ENCODE results near the gene CNNM3.
"Not testable (repeated sequence)": the region's sequence is repeated elsewhere in the genome, so short reads cannot be mapped to it uniquely, and the experiment has no call there.

CNNM3 gene

DNA sequence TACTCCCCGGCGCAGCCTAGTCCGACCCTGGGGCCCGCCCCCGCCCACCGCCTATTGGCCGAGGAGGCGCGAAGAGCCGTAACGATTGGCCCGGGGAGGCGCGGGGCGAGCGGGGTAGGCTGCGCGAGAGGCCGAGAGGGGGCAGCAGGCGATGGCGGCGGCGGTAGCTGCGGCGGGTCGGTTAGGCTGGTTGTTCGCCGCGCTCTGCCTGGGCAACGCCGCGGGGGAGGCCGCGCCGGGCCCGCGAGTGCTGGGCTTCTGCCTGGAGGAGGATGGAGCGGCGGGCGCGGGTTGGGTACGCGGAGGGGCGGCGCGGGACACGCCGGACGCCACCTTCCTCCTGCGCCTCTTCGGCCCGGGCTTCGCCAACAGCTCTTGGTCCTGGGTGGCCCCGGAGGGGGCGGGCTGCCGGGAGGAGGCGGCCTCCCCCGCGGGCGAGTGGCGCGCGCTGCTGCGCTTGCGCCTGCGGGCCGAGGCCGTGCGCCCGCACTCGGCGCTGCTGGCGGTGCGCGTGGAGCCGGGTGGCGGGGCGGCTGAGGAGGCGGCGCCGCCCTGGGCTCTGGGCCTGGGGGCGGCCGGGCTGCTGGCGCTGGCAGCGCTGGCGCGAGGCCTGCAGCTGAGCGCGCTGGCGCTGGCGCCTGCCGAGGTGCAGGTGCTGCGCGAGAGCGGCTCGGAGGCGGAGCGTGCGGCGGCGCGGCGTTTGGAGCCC is at the start of gene CNNM3:
Gene CNNM3 (plus strand): TSS at position 142 of the 709 bp plus-strand sequence. CDS start 10 bp downstream, at position 152.
- peak; percentile 93 for DNase-seq

DNA sequence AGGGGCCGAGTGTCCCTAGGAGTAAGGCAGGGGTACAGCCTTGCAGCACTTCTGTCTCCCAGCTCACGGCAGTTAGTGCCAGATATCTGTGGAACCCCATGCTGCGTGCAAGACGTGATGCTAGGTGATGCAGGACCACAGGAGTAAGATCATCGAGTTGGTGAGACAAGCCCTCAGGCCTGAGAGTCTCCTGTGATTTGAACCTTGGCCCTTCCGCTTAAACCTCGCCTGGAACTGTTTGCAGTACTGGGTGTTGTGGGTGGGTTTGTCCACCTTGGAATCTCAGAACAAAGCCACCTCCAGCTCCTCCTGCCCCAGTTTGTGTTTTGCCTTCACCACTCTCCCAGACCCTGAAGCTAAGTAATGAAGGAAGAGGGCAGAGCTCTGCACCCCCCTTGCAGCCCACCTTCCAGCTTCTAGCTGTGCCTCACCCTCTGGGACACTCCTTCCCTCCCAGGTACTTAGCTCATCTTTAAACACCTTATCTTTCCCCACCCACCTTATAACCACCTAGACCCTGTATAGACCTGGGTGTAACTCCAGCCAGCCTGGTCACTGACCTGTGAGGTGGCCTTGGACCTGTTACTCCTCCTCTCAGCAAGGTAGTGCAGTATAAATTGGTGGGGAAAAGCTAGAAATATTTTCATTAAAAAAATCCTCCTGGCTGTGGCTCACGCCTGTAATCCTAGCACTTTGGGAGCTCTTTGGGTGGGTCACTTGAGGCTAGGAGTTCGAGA is 48.8 kb upstream of the CNNM3 start:
- no peak for DNase-seq

DNA sequence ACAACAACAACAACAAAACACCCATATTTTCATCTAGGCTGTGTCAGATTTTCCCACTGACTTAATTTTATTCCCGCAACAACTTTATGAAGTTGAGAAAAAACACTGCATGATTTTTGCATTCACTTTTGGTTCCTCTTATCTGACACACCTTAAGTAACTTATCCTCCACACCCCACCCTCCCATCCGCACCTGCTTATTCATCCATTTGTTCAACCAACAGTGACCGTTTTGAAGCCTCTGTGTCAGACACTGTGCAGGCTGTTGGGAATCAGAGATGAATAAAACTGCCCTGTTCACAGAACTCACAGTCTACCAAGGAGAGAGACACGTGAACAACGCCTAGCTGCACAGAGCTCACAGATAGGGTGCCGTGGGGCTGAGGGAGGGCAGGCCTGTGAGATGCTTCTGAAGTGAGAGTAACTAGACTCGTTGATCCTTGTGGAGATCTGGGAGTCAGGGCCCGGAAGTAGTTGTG is 47.9 kb upstream of the CNNM3 start:
- DNase-seq = no peak

DNA sequence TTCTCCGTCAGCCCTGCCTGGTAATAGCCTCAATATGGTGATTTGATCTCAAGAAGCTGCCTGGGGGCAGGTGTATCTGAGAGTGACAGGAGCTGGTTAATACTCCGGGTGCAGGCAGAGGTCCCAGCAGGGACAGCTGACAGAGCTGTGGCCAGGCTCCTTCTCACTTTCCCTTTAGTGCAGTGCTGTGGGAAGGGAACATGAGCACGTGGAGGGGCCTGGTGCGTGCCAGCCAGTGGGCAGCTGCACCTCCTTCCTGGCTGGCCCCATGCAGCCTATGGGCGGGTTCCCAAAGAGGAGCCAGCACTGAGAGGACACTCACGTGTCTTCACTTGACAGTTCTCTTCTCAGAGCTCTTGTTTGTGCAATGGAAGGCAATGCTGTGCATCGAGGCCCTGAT is 46.3 kb upstream of the CNNM3 start:
- no peak for DNase-seq

DNA sequence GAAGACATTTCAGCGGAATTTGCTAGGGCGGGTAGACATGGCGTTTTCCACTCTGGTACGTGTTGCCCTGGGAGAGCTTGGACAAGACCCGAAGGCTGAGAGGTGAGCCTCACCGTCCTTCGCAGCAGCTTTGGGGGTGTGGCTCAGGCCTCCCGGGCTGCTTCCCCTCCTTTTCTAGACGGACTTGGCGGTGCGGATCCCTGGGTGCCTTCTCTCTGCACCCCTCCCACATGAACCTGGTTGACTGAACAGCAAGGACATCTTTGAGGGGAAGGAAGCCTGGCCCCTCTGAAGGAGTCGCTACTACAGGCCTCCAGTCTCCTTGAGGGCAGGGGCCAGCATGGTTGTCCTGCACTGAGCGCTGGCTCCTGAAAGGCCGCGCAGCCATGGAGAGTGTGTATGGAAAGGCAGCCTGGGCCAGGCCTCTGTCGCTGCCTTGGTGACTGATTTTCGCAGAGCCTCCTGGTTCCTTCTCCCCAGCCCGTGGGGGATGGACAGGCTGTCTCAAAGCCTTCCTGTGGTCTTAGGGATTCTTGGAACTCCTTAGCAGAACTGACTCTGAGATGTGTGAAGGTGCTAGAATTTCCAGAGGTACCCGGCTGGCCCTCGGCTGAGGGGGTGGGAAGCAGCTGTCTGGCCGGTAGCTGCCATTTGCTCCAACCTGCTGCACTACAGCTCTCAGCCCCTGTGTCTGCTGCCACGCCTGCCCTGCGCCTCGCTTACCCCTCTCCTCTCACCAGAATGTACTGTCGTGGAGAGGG is 45.4 kb upstream of the CNNM3 start:
- no peak for DNase-seq

DNA sequence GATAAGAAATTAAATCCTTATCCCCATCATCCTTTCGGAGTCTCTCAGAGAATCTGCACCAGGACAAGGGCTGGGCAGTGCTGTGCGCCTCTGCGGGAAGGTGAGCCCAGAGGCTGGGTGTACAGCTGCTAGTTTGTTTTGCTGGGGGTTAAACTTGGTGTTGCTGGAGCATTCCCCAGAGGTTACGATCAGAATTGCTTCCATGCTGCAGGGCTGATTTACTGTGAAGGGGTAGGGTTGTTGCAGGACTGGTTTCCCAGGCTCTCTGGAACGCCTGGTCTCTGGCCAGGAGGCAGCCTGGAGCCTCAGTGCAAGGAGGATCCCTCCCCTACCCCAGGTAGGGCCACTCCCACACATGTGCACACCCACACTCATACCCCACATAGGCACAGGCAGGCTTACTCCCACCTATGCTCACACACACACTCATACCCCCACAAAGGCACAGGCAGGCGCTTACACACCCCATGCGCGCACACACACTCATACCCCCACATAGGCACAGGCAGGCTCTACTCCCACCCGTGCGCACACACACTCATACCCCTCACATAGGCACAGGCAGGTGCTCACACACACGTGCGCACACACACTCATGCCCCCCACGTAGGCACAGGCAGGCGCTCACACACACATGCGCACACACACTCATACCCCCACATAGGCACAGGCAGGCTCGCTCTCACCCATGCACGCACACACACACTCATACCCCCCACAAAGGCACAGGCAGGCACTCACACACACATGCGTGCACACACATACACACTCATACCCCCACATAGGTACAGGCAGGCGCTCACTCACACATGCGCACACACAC is 44.1 kb upstream of the CNNM3 start:
- no peak for DNase-seq

DNA sequence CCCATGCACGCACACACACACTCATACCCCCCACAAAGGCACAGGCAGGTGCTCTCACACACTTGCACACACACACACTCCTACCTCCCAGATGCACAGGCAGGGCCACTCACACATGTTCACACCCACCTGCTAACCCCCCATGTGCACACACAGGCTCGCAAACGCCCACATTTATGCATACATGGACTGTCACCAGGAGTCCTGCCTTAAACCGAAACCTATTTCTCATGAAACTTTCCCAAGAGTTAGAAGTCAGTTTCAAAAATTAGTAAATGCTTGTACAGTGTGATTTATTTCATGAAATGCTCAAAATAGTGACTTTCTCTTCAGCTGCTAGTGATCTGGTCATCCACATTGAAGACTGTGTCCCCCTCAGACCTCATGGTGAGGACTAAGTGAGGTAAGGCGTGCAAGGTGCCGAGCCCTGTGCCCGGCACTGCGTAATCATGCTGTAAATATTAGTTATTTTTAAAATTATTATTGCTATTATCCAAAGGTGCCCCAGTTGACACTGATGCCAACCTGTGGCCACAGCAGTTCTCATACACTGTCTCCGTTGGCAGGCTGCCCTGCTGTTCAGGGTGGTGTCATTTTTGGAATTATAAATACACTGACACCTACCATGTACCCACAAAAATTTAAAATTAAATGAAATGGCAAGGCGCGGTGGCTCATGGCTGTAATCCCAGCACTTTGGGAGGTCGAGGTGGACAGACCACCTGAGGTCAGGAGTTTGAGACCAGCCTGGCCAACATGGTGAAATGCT is 43.0 kb upstream of the CNNM3 start:
- no peak for DNase-seq

DNA sequence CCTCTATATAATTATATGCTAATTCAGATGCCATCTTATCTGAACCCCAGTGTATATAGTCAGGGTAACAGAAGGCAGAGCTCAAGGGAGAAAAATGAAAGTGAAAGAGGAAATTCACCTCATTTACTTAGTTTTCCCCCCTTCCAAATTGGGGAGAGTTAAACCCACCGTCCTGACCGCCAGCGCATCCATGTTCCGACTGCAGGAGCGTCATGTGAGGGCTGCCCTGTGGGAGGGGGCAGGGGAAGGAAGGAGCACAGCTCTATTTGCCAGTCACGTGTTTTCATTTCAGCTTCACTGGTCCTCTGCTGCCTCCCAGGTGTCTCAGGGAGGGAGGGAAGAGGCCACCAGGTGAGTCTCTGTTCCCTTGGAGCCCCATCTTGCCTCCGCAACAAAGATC is 42.1 kb upstream of the CNNM3 start:
- DNase-seq = peak; percentile 44

DNA sequence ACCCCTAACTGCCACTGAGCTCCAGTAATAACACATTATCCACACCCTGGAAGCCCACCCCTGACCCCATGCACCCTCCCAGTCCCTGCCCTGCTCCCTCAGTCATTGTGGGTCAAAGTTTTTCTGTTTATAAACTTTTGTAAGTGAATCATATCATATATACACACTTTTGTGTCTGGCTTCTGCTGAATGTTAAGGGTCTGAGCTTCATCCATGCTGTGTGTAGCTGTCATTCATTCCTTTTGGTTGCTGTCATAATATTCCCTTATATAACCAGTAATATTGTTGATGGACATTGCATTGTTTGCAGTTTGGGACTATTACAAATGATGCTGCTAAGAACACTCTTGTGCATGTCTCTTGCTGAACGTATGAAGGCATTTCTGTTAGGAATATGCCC is 40.9 kb upstream of the CNNM3 start:
- DNase-seq = no peak

DNA sequence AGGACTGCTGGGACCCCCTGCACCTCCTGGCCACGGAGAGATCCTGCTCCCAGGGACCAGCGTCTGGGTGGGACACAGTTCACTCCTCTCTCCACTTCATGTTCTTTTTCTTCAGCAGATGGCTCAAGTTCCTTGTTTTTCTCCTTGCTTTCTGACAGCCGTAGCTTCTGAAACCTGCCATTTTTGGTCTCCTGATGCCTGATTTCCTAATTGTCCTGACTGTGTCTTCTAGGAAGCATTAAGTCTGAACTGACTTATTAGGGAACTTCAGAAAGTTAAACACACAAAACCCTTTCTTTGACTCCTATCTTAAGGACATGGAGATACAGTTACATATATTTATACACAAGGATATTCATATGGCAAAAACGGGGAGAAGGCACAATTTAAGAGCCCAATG is 32.7 kb upstream of the CNNM3 start:
- no peak for DNase-seq

DNA sequence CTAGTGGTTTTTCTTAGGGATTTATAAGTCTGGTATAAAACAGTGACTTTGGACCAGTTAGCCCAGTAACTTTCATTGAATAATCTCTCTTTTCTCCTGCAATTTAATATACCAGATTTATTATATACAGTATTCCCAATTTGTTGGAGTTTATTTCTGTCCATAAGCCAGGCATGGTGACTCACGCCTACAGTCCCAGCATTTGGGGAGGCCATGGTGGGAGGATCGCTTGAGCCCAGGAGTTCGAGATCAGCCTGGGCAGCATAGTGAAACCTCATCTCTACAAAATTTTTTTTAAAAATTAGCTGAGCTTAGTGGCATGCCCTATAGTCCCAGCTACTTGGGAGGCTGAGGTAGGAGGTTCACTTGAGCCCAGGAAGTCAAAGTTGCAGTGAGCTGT is 28.7 kb upstream of the CNNM3 start:
- DNase-seq = no peak

DNA sequence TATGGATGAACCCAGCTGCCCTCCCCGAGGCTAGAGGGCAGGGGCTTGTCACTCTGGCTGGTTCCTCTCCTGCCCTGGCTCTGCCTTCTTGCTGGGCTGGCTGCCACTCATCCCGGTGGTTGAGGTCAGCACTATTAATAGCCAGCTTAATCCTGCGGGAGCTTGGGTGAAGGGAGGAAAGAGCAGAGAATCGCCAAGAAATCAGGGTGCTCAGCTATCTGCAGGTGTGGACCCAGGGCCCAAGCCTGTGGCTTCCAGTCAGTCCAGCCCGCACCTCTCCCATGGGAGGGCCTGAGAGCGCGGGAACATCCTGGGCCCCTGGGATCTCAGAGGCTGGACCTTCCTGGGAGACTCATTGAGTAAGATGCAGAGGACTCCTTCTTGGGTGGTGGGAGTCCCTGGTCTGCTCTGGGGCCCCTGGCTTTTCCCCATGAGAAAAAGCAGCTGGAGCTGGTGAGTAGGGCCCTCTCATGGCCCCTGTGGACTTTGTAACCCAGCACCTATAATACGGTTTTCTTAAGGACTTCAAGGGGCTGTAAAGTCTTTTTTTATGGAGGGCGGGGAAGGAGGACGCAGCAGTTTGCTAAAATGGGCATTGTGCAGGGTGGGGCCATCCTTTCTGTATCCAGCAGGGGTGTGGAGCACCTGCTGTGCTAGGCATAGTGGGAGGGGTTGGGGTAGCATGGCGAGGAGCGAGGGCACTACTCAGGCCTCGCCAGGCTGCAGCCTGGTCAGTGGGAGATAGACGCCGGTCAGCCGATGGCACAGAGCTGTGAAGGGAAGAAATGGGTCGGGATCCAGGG is 27.4 kb upstream of the CNNM3 start:
- DNase-seq = no peak

DNA sequence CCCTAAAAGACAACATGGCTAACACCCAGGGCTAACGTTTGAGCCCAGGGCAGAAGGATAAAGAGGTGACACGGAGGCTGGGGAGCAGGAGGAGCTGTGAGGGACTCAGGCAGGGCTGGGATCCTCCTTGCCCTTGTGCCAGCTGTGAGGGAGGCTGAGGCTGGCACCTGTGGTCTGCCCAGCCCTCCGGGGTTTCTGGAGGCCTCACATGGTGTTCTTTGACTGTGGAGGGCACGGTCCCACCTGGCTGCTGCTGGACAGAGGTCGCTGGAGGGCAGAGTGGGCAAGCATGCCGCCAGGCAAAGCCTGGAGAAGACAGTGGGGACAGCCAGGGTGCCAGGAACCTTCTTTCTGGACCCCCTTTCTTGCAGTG is 26.8 kb upstream of the CNNM3 start:
- DNase-seq = no peak

DNA sequence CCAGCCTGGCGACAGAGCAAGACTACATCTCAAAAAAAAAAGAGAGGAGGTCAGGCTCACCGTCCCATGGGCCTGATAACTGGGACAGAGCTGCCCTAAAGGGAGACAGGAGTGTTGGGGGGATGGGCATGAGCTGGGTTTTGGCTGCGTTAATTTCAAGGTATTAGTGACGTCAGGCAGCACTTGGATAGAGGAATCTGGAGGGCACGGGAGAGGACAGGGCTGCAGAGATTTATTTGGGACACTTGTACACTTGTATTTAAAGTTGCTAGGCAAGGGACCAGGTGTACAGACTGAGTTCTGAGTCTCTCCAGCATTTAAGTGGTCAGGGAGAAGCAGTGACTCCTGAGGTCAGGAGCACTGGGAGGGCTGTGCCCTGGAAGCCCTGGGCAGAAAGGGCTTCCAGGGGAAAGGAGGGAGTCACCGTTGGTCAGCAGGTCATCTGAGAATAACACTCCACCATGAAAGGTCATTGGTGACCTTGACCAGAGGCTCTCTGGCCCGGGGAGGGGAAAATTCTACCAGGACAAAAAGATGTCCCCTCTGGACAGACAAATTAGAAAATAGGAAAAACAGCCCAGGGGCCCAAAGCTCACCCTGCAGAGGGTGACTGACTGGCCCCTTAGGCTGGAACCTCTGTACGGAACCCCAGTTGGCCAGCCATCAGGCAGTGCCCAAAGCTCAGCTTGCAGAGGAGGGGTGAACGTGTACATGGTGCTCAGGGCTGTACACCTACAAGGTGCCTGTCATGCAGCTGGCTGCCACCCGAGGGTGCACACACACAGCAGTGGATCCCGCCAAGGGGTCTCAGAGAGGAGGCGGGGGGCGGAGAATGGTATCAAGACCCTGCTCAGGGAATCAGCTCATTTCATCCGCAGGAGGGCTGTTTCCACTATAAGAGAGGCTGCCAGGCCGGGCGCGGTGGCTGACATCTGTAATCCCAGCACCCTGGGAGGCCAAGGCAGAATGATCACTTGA is 23.0 kb upstream of the CNNM3 start:
- DNase-seq = no peak

DNA sequence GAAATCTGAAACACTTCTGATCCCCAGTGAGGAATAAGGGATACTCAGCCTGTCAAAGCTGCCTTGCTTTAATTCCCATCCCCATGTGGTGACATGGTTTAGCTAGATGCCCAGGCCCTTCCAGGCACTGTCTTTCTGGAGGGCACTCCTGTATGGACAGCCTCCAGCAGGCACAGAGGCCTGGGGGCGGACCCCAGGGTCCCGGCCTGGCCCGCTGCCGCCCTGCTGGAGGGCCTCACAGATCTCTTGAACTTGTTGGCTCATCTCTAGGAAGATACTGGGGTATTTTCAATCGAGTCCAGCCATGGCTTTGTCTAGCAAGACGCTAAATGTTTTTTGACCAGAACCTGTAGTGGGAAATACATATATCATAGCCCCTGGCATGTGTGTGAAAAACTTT is 21.0 kb upstream of the CNNM3 start:
- DNase-seq = no peak

DNA sequence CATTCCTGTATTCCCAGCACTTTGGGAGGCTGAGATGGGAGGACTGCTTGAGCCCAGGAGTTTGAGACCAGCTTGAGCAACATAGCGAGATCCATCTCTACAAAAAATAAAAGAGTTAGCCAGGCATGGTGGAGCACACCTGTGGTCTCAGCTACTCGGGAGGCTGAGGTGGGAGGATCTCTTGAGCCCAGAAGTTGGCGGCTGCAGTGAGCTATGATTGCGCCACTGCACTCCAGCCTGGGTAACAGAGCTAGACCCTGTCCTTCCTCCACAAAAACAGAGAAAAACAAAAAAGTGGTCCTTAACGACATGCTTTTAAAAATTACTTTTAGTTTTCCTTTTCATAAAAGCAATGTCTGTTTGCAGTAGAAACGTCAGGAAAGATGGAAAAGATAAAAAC is 19.6 kb upstream of the CNNM3 start:
- not testable (repeated sequence) for DNase-seq

DNA sequence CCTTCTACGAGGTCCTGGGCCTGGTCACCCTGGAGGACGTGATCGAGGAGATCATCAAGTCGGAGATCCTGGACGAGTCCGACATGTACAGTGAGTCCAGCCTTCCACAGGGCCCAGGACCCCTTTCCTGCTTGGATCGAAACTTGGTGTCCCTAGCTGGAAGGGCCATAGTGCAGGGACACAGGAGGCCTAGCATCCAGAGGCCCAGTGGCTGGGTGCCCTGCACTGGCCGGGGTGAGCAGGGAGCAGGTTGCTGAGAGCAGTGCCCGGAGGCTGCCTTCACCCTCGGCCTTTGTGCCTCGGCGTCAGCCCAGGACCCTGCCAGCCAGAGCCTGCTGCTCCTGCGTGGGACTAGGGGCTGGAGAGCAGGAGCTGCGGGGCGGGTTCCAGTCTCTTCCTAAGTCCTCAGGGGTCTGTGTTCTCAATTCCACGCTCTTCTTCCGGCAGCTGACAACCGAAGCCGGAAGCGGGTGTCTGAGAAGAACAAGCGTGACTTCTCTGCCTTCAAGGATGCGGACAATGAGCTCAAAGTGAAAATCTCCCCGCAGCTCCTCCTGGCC is 18.9 kb upstream of the CNNM3 start:
- DNase-seq = no peak

DNA sequence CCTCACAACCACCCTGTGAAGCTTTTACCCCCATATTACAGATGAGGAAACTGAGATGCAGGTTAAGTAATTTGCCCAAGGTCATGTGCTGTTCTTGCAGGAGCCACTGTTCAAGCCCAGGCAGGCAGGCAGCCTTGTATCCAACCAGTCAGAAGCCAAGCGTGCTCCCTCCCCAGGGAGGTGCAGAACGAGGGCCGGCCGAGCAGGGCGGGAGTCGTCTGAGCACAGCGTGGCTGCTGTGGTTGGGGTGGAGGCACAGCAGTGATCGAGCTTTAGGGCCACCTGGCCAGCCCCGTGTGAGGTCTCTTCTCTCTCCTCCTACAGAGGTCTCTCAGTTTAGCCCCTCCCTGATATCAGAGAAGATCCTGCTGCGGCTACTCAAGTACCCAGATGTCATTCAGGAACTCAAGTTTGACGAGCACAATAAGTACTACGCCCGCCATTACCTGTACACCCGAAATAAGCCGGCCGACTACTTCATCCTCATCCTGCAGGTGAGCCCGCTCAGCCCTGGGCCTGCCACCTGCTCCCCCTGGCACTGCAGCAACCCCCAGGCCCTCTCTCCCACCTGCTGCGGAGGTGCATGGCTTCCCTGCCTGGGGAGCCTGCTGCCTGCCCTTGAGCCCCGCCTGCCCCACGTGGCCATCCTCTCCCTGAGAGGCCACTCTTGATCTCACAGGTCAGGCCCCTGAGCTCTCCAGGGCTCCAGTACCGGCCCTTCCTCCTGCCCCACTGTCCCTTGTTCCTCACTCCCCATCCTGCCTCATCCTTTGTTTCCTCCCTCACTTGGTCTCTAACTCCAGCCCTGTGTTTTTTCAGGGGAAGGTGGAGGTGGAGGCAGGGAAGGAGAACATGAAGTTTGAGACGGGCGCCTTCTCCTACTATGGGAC is 17.1 kb upstream of the CNNM3 start:
- no peak for DNase-seq

DNA sequence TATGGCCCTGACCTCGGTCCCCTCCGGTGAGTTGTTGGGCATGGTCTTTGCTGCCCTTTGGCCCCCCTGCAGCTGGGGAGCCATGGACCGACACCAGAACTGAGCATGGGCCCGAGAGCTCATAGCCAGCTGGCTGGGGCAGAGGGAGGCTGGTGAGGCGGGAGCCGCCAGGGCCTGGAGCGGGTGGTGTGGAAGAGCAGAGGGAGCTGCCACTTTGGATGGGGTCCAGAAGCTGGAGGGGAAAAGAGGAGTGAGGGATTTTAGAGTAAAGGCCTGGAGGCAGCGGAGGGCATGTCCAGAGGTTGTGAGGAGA is 16.5 kb upstream of the CNNM3 start:
- DNase-seq = no peak

Measured in CD4-positive, alpha-beta T cell treated with Interferon gamma for 1 hour (primary cell).